GM23338 (cell line): ENCODE data around the gene ENC1. TPM values are rescaled to one million over a fixed set of nuclear protein-coding genes. Genes with fewer than 3 reads are reported as not detected.

Experiments used
- ATAC-seq: fragments of 200-7000 bp; cut with Tn5 transposase; 3 replicates; pipeline ENCODE4 v1.9.1; 2020
- DNase-seq: peaks from one replicate; pipeline ENCODE4 v3.0.0-alpha.2; 2015; ENCODE audit warnings: low spot score
- H2AFZ ChIP-seq: fragments of 200-600 bp; sonication (generic); 2 replicates; pipeline ENCODE4 v1.8.0; 2016; ENCODE audit warnings: antibody characterized with exemption, mild to moderate bottlenecking, moderate library complexity
- H3F3A ChIP-seq: fragments of 200-600 bp; sonication (generic); replicated peaks from 2 replicates; pipeline ENCODE4 v1.8.0; 2017; ENCODE audit warnings: antibody characterized with exemption, mixed run types, low read depth
- H3K27ac ChIP-seq: fragments of 200-600 bp; sonication (generic); 2 replicates; pipeline ENCODE4 v1.6.1; 2016; ENCODE audit warnings: low read depth
- H3K27me3 ChIP-seq: fragments of 200-600 bp; sonication (generic); 2 replicates; pipeline ENCODE4 v1.8.0; 2016; ENCODE audit warnings: mild to moderate bottlenecking, mixed run types, moderate library complexity; ENCODE audit not compliant: insufficient read depth
- H3K36me3 ChIP-seq: fragments of 200-600 bp; sonication (generic); 2 replicates; pipeline ENCODE4 v1.8.0; 2016; ENCODE audit warnings: mild to moderate bottlenecking; ENCODE audit not compliant: insufficient read depth
- H3K4me1 ChIP-seq: fragments of 200-600 bp; sonication (generic); 2 replicates; pipeline ENCODE4 v1.8.0; 2016; ENCODE audit warnings: mild to moderate bottlenecking, moderate library complexity; ENCODE audit not compliant: insufficient read depth
- H3K4me2 ChIP-seq: fragments of 200-600 bp; sonication (generic); 2 replicates; pipeline ENCODE4 v1.7.1; 2017; ENCODE audit warnings: mixed run types
- H3K4me3 ChIP-seq: fragments of 200-600 bp; sonication (generic); 2 replicates; pipeline ENCODE4 v1.6.1; 2016; ENCODE audit warnings: mixed run types
- H3K79me2 ChIP-seq: fragments of 200-600 bp; sonication (generic); replicated peaks from 2 replicates; pipeline ENCODE4 v1.8.0; 2017; ENCODE audit warnings: mild to moderate bottlenecking; ENCODE audit not compliant: insufficient read depth
- H3K9me2 ChIP-seq: fragments of 200-600 bp; sonication (generic); 2 replicates; pipeline ENCODE4 v1.8.0; 2017; ENCODE audit not compliant: insufficient read depth
- H4K20me1 ChIP-seq: fragments of 200-600 bp; sonication (generic); replicated peaks from 2 replicates; pipeline ENCODE4 v1.8.0; 2017; ENCODE audit warnings: mild to moderate bottlenecking; ENCODE audit not compliant: insufficient read depth
- H3K27ac Mint-ChIP-seq: 2 replicates; pipeline ENCODE4 v1.8.0; 2020; ENCODE audit warnings: inconsistent platforms, mild to moderate bottlenecking, moderate library complexity, mixed read lengths
- H3K27me3 Mint-ChIP-seq: 3 replicates; pipeline ENCODE4 v1.8.0; 2022; ENCODE audit warnings: low read depth, mild to moderate bottlenecking, moderate library complexity, mixed read lengths, inconsistent platforms; ENCODE audit not compliant: insufficient read depth, poor library complexity
- H3K36me3 Mint-ChIP-seq: 3 replicates; pipeline ENCODE4 v1.8.0; 2021; ENCODE audit warnings: low read depth, mild to moderate bottlenecking, inconsistent platforms, moderate library complexity, mixed read lengths
- H3K4me1 Mint-ChIP-seq: 3 replicates; pipeline ENCODE4 v1.8.0; 2020; ENCODE audit warnings: mild to moderate bottlenecking, inconsistent platforms, mixed read lengths
- H3K4me3 Mint-ChIP-seq: 3 replicates; pipeline ENCODE4 v1.8.0; 2021; ENCODE audit warnings: moderate library complexity, mild to moderate bottlenecking, inconsistent platforms, mixed read lengths
- H3K9me3 Mint-ChIP-seq: 3 replicates; pipeline ENCODE4 v1.8.0; 2020; ENCODE audit warnings: moderate library complexity, mild to moderate bottlenecking, inconsistent platforms, mixed read lengths
- EZH2 ChIP-seq: fragments of 200-600 bp; sonication (generic); IDR thresholded peaks from one replicate; pipeline ENCODE4 v1.8.0; 2017; ENCODE audit warnings: antibody characterized with exemption, mild to moderate bottlenecking, low read depth; ENCODE audit not compliant: unreplicated experiment
- EZH2phosphoT487 ChIP-seq: fragments of 200-600 bp; sonication (generic); IDR thresholded peaks from one replicate; pipeline ENCODE4 v1.8.1; 2018; ENCODE audit warnings: antibody characterized with exemption; ENCODE audit not compliant: unreplicated experiment
- NANOG ChIP-seq: IDR thresholded peaks from 2 replicates; pipeline ENCODE4 v1.6.1; 2016; ENCODE audit warnings: antibody characterized with exemption, borderline replicate concordance
- POLR2AphosphoS5 ChIP-seq: IDR thresholded peaks from 2 replicates; pipeline ENCODE4 v1.6.1; 2016; ENCODE audit warnings: antibody characterized with exemption, low read depth
- STAT1 ChIP-seq: IDR thresholded peaks from one replicate; pipeline ENCODE4 v1.6.1; 2016; ENCODE audit warnings: antibody characterized with exemption; ENCODE audit not compliant: unreplicated experiment
- ZNF114 ChIP-seq: fragments of 250-450 bp; sonication (Bioruptor Pico); IDR thresholded peaks from 2 replicates; pipeline ENCODE4 v1.5.0; 2020; ENCODE audit warnings: mild to moderate bottlenecking, moderate library complexity
- ZNF331 ChIP-seq: fragments of 250-450 bp; sonication (Bioruptor Pico); IDR thresholded peaks from 2 replicates; pipeline ENCODE4 v1.5.0; 2020; ENCODE audit warnings: low read depth, mild to moderate bottlenecking, moderate library complexity
- long read RNA-seq: library from polyadenylated mRNA; unstranded; transcript quantifications from one replicate; pipeline ENCODE4 v2.0.0, GENCODE V29; 2020; ENCODE audit not compliant: unreplicated experiment
- polyA plus RNA-seq: library from polyadenylated mRNA; unstranded; fragments of >200 nt; fragmentation: Nextera tagmentation; extraction: Ambion mirVana; gene quantifications from 2 replicates; pipeline ENCODE4 v1.2.1, GENCODE V29; 2016
- total RNA-seq: library from RNA; depleted of rRNA; stranded (reverse); fragments of >200 nt; shearing (Covaris generic); gene quantifications from 2 replicates; pipeline ENCODE4 v1.2.3, GENCODE V29; 2014; rRNA removed
- TF ChIP-seq, protein P1 (sequence below): fragments of 250-450 bp; sonication (Bioruptor Pico); IDR thresholded peaks from 2 replicates; pipeline ENCODE4 v1.5.0; 2020; ENCODE audit warnings: mild to moderate bottlenecking, moderate library complexity
- TF ChIP-seq, protein P2 (sequence below): IDR thresholded peaks from one replicate; pipeline ENCODE4 v1.6.1; 2018; ENCODE audit warnings: antibody characterized with exemption; ENCODE audit not compliant: unreplicated experiment
- TF ChIP-seq, protein P3 (sequence below): IDR thresholded peaks from 2 replicates; pipeline ENCODE4 v1.6.1; 2016; ENCODE audit warnings: antibody characterized with exemption
- TF ChIP-seq, protein P4 (sequence below), 2 experiments: fragments of 200-600 bp in 1 of 2; sonication (generic) in 1 of 2; conservative IDR thresholded peaks; 2 replicates each; pipeline versions ENCODE4 v1.5.1 to v1.6.1; 2016 to 2017; ENCODE audit warnings: antibody characterized with exemption in 2 of 2, low read depth in 2 of 2, mild to moderate bottlenecking in 2 of 2, moderate library complexity in 1 of 2

The ENC1 gene, protein sequence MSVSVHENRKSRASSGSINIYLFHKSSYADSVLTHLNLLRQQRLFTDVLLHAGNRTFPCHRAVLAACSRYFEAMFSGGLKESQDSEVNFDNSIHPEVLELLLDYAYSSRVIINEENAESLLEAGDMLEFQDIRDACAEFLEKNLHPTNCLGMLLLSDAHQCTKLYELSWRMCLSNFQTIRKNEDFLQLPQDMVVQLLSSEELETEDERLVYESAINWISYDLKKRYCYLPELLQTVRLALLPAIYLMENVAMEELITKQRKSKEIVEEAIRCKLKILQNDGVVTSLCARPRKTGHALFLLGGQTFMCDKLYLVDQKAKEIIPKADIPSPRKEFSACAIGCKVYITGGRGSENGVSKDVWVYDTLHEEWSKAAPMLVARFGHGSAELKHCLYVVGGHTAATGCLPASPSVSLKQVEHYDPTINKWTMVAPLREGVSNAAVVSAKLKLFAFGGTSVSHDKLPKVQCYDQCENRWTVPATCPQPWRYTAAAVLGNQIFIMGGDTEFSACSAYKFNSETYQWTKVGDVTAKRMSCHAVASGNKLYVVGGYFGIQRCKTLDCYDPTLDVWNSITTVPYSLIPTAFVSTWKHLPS
- total RNA-seq (16.3 and 27.9 TPM in 2 replicates), polyA plus RNA-seq (7.1 and 8.2 TPM in 2 replicates)
- long read RNA-seq, full-length matches to known transcripts: 2 of 3 reads
- long read RNA-seq, partial matches to known transcripts: 0 of 3 reads
- long read RNA-seq, other reads (novel, unspliced or antisense): 1 of 3 reads

DNA sequence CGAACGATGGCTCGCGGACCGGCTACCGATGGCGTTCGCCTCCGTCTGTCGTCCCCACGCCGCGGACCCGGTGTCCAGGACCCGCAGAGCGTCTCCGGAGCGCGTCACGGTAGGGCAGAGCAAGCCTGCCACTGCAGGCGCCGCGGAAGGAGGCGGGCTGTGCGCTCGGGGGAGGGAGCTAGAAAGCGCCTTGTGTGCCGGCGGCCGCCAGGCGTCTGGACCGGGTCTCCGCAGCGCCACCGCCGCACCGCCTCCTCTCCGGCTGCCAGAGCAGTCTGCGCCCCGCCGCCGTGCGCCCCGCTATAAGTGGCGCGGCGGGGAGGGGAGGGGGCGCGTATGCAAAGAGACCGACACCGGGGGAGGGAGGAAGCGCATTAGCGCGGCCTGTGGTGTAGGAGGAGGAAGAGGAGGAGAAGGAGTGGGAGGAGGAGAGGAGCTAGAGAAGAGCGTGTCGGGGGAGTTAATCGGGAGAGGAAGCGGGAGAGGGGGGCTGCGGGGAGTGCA is at the start of gene ENC1:
Gene ENC1, minus strand, starts transcription at position 279 of the 504 bp plus-strand sequence. CDS start 4,243 bp downstream, outside the sequence.
- Histone ChIP-seq H3K27ac (peak within 1 kb of the TSS; percentile 87; the same call in 1 of the 2 replicates), H4K20me1 (peaks cover 26% of the 10 kb centered on the region), H3K4me3 (peak within 1 kb of the TSS; percentile 99), H3K27me3 (peaks cover 43% of the 10 kb centered on the region), H3K4me2 (peak within 1 kb of the TSS; percentile 99), H2AFZ (peak within 1 kb of the TSS; percentile 98), H3F3A (0 out of 2 replicates have a peak, but pooled peaks cover 6% of the 10 kb centered on the region), H3K79me2 (peaks cover 44% of the 10 kb centered on the region), H3K36me3 (no peaks in the 10 kb centered on the region; the same call in 1 of the 2 replicates), H3K9me2 (no peaks in the 10 kb centered on the region), H3K4me1 (peaks cover 28% of the 10 kb centered on the region)
- no peak within 1 kb of the TSS for H3K27ac Mint-ChIP-seq
- peak; percentile 97 for DNase-seq
- peaks cover 7% of the 10 kb centered on the region for H3K36me3 Mint-ChIP-seq
- peak; percentile 84 for ATAC-seq
- H3K9me3 Mint-ChIP-seq: no peaks in the 10 kb centered on the region
- peak within 1 kb of the TSS; percentile 95 for H3K4me3 Mint-ChIP-seq
- H3K4me1 Mint-ChIP-seq: peaks cover 37% of the 10 kb centered on the region
- H3K27me3 Mint-ChIP-seq: peaks cover 14% of the 10 kb centered on the region
- TF ChIP-seq, protein P1, sequence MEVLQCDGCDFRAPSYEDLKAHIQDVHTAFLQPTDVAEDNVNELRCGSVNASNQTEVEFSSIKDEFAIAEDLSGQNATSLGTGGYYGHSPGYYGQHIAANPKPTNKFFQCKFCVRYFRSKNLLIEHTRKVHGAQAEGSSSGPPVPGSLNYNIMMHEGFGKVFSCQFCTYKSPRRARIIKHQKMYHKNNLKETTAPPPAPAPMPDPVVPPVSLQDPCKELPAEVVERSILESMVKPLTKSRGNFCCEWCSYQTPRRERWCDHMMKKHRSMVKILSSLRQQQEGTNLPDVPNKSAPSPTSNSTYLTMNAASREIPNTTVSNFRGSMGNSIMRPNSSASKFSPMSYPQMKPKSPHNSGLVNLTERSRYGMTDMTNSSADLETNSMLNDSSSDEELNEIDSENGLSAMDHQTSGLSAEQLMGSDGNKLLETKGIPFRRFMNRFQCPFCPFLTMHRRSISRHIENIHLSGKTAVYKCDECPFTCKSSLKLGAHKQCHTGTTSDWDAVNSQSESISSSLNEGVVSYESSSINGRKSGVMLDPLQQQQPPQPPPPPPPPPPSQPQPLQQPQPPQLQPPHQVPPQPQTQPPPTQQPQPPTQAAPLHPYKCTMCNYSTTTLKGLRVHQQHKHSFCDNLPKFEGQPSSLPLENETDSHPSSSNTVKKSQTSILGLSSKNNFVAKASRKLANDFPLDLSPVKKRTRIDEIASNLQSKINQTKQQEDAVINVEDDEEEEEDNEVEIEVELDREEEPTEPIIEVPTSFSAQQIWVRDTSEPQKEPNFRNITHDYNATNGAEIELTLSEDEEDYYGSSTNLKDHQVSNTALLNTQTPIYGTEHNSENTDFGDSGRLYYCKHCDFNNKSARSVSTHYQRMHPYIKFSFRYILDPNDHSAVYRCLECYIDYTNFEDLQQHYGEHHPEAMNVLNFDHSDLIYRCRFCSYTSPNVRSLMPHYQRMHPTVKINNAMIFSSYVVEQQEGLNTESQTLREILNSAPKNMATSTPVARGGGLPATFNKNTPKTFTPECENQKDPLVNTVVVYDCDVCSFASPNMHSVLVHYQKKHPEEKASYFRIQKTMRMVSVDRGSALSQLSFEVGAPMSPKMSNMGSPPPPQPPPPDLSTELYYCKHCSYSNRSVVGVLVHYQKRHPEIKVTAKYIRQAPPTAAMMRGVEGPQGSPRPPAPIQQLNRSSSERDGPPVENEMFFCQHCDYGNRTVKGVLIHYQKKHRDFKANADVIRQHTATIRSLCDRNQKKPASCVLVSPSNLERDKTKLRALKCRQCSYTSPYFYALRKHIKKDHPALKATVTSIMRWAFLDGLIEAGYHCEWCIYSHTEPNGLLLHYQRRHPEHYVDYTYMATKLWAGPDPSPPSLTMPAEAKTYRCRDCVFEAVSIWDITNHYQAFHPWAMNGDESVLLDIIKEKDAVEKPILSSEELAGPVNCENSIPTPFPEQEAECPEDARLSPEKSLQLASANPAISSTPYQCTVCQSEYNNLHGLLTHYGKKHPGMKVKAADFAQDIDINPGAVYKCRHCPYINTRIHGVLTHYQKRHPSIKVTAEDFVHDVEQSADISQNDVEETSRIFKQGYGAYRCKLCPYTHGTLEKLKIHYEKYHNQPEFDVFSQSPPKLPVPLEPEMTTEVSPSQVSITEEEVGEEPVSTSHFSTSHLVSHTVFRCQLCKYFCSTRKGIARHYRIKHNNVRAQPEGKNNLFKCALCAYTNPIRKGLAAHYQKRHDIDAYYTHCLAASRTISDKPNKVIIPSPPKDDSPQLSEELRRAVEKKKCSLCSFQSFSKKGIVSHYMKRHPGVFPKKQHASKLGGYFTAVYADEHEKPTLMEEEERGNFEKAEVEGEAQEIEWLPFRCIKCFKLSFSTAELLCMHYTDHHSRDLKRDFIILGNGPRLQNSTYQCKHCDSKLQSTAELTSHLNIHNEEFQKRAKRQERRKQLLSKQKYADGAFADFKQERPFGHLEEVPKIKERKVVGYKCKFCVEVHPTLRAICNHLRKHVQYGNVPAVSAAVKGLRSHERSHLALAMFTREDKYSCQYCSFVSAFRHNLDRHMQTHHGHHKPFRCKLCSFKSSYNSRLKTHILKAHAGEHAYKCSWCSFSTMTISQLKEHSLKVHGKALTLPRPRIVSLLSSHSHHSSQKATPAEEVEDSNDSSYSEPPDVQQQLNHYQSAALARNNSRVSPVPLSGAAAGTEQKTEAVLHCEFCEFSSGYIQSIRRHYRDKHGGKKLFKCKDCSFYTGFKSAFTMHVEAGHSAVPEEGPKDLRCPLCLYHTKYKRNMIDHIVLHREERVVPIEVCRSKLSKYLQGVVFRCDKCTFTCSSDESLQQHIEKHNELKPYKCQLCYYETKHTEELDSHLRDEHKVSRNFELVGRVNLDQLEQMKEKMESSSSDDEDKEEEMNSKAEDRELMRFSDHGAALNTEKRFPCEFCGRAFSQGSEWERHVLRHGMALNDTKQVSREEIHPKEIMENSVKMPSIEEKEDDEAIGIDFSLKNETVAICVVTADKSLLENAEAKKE: peak; percentile 79
- TF ChIP-seq ZNF114 (CRISPR knock-in tag) (no peak), STAT1 (no peak), EZH2phosphoT487 (no peak), EZH2 (no peak), NANOG (no peak), POLR2AphosphoS5 (peak; percentile 95), ZNF331 (CRISPR knock-in tag) (no peak)
- TF ChIP-seq, protein P2, sequence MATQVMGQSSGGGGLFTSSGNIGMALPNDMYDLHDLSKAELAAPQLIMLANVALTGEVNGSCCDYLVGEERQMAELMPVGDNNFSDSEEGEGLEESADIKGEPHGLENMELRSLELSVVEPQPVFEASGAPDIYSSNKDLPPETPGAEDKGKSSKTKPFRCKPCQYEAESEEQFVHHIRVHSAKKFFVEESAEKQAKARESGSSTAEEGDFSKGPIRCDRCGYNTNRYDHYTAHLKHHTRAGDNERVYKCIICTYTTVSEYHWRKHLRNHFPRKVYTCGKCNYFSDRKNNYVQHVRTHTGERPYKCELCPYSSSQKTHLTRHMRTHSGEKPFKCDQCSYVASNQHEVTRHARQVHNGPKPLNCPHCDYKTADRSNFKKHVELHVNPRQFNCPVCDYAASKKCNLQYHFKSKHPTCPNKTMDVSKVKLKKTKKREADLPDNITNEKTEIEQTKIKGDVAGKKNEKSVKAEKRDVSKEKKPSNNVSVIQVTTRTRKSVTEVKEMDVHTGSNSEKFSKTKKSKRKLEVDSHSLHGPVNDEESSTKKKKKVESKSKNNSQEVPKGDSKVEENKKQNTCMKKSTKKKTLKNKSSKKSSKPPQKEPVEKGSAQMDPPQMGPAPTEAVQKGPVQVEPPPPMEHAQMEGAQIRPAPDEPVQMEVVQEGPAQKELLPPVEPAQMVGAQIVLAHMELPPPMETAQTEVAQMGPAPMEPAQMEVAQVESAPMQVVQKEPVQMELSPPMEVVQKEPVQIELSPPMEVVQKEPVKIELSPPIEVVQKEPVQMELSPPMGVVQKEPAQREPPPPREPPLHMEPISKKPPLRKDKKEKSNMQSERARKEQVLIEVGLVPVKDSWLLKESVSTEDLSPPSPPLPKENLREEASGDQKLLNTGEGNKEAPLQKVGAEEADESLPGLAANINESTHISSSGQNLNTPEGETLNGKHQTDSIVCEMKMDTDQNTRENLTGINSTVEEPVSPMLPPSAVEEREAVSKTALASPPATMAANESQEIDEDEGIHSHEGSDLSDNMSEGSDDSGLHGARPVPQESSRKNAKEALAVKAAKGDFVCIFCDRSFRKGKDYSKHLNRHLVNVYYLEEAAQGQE: no peak
- TF ChIP-seq, protein P3, sequence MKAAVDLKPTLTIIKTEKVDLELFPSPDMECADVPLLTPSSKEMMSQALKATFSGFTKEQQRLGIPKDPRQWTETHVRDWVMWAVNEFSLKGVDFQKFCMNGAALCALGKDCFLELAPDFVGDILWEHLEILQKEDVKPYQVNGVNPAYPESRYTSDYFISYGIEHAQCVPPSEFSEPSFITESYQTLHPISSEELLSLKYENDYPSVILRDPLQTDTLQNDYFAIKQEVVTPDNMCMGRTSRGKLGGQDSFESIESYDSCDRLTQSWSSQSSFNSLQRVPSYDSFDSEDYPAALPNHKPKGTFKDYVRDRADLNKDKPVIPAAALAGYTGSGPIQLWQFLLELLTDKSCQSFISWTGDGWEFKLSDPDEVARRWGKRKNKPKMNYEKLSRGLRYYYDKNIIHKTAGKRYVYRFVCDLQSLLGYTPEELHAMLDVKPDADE: peak; percentile 54; the same call in 1 of the 2 replicates
- TF ChIP-seq, protein P4, sequence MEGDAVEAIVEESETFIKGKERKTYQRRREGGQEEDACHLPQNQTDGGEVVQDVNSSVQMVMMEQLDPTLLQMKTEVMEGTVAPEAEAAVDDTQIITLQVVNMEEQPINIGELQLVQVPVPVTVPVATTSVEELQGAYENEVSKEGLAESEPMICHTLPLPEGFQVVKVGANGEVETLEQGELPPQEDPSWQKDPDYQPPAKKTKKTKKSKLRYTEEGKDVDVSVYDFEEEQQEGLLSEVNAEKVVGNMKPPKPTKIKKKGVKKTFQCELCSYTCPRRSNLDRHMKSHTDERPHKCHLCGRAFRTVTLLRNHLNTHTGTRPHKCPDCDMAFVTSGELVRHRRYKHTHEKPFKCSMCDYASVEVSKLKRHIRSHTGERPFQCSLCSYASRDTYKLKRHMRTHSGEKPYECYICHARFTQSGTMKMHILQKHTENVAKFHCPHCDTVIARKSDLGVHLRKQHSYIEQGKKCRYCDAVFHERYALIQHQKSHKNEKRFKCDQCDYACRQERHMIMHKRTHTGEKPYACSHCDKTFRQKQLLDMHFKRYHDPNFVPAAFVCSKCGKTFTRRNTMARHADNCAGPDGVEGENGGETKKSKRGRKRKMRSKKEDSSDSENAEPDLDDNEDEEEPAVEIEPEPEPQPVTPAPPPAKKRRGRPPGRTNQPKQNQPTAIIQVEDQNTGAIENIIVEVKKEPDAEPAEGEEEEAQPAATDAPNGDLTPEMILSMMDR (conservative IDR thresholded peaks at IDR 0.05; ENCODE audit: low read depth in 2 of 2): peak; percentile 16 to 31; a peak in 2 of 4 replicates
